Ishikawa (cell line): ENCODE measurements around the gene TPP1.

Experiments
- CEBPB ChIP-seq: IDR thresholded peaks from 2 replicates; pipeline ENCODE4 v1.6.1; 2012
- CREB1 ChIP-seq: IDR thresholded peaks from 2 replicates; pipeline ENCODE4 v1.6.1; 2012; ENCODE audit warnings: low read depth
- EGR1 ChIP-seq: IDR thresholded peaks from 2 replicates; pipeline ENCODE4 v1.6.1; 2012
- EP300 ChIP-seq: IDR thresholded peaks from 2 replicates; pipeline ENCODE4 v1.6.1; 2012; ENCODE audit warnings: borderline replicate concordance
- FOXM1 ChIP-seq: IDR thresholded peaks from 2 replicates; pipeline ENCODE4 v1.6.1; 2012; ENCODE audit warnings: low read depth, borderline replicate concordance
- MAX ChIP-seq: IDR thresholded peaks from 2 replicates; pipeline ENCODE4 v1.6.1; 2012
- NFIC ChIP-seq: IDR thresholded peaks from 2 replicates; pipeline ENCODE4 v1.6.1; 2012
- RAD21 ChIP-seq: IDR thresholded peaks from 2 replicates; pipeline ENCODE4 v1.6.1; 2012; ENCODE audit warnings: low read depth
- REST ChIP-seq: IDR thresholded peaks from 2 replicates; pipeline ENCODE4 v1.6.1; 2012; ENCODE audit warnings: low read depth, mild to moderate bottlenecking
- TAF1 ChIP-seq: IDR thresholded peaks from 2 replicates; pipeline ENCODE4 v1.6.1; 2012; ENCODE audit warnings: low read depth, mild to moderate bottlenecking
- TCF12 ChIP-seq: IDR thresholded peaks from 2 replicates; pipeline ENCODE4 v1.6.1; 2012; ENCODE audit warnings: low read depth
- TEAD4 ChIP-seq: IDR thresholded peaks from 2 replicates; pipeline ENCODE4 v1.6.1; 2012
- USF1 ChIP-seq: IDR thresholded peaks from 2 replicates; pipeline ENCODE4 v1.6.1; 2012
- YY1 ChIP-seq: IDR thresholded peaks from 2 replicates; pipeline ENCODE4 v1.6.1; 2012; ENCODE audit warnings: low read depth
- ZBTB7A ChIP-seq: IDR thresholded peaks from 2 replicates; pipeline ENCODE4 v1.6.1; 2012; ENCODE audit warnings: low read depth

TPP1 gene

GRCh38 chr11:6601041-6601461, 18.2 kb downstream of the TPP1 start:
- TF ChIP-seq YY1 = no peak
- no peak for TF ChIP-seq REST
- no peak for TF ChIP-seq ZBTB7A
- TF ChIP-seq FOXM1 = no peak
- no peak for TF ChIP-seq TEAD4
- TF ChIP-seq EP300 = no peak
- no peak for TF ChIP-seq MAX
- TF ChIP-seq NFIC = no peak
- no peak for TF ChIP-seq USF1
- no peak for TF ChIP-seq TAF1
- no peak for TF ChIP-seq RAD21
- no peak for TF ChIP-seq CREB1
- no peak for TF ChIP-seq EGR1
- TF ChIP-seq TCF12 = no peak
- TF ChIP-seq CEBPB = no peak

- no peak for TF ChIP-seq EGR1
- no peak for TF ChIP-seq NFIC
- TF ChIP-seq EP300 = no peak
- no peak for TF ChIP-seq ZBTB7A
Measured at GRCh38 chr11:6599881-6600390, 19.3 kb downstream of the TPP1 start.

GRCh38 chr11:6599449-6599848, 19.8 kb downstream of the TPP1 start:
- TF ChIP-seq TAF1 (no peak), ZBTB7A (no peak), NFIC (no peak), CEBPB (no peak), RAD21 (no peak), TEAD4 (no peak), TCF12 (no peak), MAX (no peak), REST (no peak), EGR1 (no peak), YY1 (no peak), EP300 (no peak), FOXM1 (no peak), USF1 (no peak), CREB1 (no peak)

GRCh38 chr11:6598555-6598954, 20.7 kb downstream of the TPP1 start:
- TF ChIP-seq CREB1 = no peak
- no peak for TF ChIP-seq YY1
- TF ChIP-seq RAD21 = no peak
- no peak for TF ChIP-seq EP300
- TF ChIP-seq CEBPB = no peak
- TF ChIP-seq TAF1 = no peak
- TF ChIP-seq ZBTB7A = no peak
- no peak for TF ChIP-seq FOXM1
- no peak for TF ChIP-seq EGR1
- no peak for TF ChIP-seq TEAD4
- no peak for TF ChIP-seq NFIC
- TF ChIP-seq TCF12 = no peak
- TF ChIP-seq USF1 = no peak
- no peak for TF ChIP-seq REST
- TF ChIP-seq MAX = no peak
